Lung microvascular endothelial cell (primary cell): ENCODE measurements around the gene ERICH6B. TPM values are rescaled to one million over a fixed set of nuclear protein-coding genes. Genes with fewer than 3 reads are reported as not detected.
"Not testable (repeated sequence)": the region's sequence is repeated elsewhere in the genome, so short reads cannot be mapped to it uniquely, and the experiment has no call there.

Experiments
- DNase-seq, 2 donors: peaks; one replicate each; pipeline versions ENCODE4 v3.0.0 to v3.0.0-alpha.2; 2010; ENCODE audit warnings: low read depth in 2 of 2
- total RNA-seq: library from RNA; depleted of rRNA; stranded (reverse); fragments of >200 nt; gene quantifications from 2 replicates; pipeline ENCODE4 v1.2.1, GENCODE V29; 2014

ERICH6B gene
- total RNA-seq, result not detected in 2 replicates

DNA sequence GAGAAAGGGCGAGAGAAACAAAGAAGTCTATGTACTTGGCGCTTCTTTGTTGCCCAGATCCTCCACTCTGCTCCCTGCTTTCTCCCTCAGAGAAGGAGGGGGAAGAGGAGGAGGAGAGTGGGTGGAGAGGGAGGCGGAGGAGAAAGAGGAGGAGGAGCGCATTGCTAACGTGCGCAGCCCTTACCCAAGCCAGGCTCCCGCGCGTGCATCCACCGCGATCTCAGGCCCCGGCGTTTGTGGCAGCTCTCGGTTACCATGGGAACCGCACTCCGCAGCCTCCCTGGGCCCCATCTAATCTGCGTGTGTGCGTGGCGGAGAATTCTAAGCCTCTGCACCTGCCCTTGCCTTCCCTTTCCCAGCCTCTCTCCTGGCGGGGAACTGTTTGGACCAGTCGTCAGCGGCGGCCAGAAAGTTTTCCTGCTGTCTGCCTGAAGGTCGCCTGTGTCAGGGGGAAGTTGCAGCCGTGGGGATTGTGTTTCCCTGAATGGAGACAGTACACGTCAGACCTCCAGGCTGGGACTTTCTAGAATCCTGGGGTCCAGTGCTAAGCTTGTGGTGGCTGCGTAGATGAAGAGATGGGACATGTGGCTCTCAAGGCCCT, at the start of gene ERICH6B:
Gene ERICH6B (minus strand): TSS at position 239 of the 601 bp plus-strand sequence. CDS start 18,734 bp downstream, outside the sequence.
- no peak for DNase-seq

DNA sequence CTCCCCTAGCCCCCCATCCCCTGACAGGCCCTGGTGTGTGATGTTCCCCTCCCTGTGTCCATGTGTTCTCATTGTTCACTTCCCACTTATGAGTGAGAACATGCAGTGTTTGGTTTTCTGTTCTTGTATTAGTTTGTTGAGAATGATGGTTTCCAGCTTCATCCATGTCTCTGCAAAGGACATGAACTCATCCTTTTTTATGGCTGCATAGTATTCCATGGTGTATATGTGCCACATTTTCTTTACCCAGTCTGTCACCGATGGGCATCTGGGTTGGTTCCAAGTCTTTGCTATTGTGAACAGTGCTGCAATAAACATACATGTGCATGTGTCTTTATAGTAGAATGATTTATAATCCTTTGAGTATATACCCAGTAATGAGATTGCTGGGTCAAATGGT, 47.4 kb upstream of the ERICH6B start:
- DNase-seq, result not testable (repeated sequence)

- no peak for DNase-seq
Observed at GRCh38 chr13:45662162-45662561, 46.6 kb upstream of the ERICH6B start.

DNA sequence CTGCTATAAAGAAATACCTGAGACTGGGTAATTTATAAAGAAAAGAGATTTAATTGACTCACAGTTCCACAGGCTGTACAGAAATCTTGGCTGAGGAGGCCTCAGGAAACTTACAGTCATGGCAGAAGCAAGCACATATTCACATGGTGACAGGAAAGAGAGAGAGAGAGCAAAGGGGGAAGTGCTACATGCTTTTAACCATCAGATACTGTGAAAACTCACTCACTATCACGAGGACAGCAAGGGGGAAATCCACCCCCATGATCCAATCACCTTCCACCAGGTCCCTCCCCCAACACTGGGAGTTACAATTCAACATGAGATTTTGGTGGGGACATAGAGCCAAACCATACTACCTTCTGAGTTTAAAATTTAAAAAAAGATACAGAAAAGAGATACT, 44.9 kb upstream of the ERICH6B start:
- DNase-seq, result not testable (repeated sequence)

- no peak for DNase-seq
Observed at GRCh38 chr13:45659536-45659935, 44.0 kb upstream of the ERICH6B start.

GRCh38 chr13:45658586-45659235, 43.2 kb upstream of the ERICH6B start:
- no peak for DNase-seq

DNA sequence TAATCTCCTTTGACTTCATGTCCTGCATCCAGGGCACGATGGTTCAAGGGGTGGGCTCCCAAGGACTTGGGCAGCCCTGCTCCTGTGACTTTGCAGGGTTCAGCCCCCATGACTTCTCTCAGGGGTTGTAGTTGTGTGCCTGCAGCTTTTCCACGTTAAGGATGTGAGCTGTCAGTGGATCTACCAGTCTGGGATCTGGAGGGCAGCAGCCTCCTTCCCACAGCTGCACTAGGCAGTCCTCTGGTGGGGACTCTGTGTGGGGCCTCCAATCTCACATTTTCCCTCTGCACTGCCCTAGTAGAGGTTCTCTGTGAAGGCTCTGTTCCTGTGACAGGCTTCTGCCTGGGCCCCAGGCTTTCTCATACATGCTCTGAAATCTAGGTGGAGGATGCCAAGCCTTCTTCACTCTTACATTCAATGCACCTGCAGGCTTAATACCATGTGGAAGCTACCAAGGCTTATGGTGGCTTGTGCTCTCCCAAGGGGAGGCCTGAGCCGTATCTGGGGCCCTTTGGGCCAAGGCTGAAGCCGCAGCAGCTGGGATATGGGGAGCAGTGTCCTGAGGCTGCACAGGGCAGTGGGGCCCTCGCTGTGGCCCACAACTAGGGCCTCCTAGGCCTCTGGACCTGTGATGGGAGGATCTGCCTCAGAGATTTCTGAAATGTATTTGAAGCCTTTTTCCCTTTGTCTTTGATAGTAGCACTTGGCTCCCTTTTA, 39.3 kb upstream of the ERICH6B start:
- DNase-seq, result no peak

- not testable (repeated sequence) for DNase-seq
Observed at GRCh38 chr13:45645263-45645662, 29.7 kb upstream of the ERICH6B start.

GRCh38 chr13:45642159-45642558, 26.6 kb upstream of the ERICH6B start:
- DNase-seq, result not testable (repeated sequence)

DNA sequence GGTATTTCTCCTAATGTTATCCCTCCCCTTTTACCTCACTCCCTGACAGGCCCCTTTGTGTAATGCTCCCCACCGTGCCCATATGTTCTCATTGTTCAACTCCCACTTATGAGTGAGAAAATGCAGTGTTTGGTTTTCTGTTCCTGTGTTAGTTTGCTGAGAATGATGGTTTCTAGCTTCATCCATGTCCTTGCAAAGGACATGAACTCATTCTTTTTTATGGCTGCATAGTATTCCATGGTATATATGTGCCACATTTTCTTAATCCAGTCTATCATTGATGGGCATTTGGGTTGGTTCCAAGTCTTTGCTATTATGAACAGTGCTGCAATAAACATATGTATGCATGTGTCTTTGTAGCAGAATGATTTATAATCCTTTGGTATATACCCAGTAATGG, 19.8 kb upstream of the ERICH6B start:
- DNase-seq, result not testable (repeated sequence)

DNA sequence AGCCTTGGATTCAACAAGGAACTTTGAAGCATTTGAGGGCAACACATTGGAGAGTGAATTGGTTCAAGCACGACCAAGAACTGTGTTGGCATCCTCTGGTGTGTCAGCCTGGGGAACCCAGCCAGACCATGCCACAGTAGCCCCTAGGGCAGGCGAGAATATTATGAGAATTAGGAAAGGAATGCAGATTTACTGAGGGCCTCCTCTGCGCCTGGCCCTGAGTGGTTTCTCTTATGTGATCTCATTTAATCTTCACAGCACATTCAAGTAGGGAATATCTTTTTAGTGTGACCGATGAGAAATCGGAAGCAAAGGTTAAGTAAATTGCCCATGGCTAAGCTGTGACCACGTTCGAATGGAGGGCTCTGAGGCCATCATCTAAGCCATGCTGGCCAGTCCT, 15.3 kb upstream of the ERICH6B start:
- DNase-seq, result no peak

DNA sequence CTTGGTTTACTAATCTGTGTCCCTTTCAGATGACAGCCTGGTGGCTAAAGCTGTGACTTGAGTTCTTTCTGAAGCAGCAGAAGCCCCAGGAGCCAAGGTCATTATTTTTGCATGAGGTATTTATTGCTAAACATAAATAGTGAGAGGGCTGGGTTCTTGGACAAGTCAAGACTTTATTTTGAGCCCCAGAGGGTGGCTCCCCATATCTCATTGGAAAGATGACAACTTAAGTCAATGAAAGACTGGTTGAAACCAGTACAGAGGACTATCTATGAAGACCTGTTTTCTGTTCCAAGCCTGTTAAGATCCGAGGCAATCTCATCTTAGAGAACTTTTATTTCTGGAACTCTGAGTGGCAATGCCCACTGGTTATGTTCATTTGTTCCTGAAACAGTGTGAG, 14.4 kb upstream of the ERICH6B start:
- DNase-seq, result no peak

DNA sequence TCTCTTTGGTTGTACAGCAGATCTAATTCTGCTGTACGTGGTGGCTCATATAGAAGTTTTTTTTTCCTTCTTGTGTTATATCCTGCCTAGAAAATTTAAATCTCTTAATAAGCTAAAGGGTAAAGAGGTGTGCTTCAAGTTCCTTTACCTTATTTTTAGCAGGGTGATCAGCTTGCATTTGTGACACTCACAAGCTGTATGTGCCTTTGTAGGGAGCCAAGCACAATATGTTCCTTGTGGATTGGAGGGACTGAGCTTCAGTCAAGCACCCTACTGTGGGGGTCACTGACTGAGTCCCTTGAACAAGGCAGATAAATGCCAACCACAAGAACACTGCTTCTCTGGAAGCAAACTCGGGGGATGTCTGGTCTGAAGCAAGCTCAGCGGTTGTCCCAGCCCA, 12.6 kb upstream of the ERICH6B start:
- DNase-seq, result no peak

GRCh38 chr13:45627656-45628055, 12.1 kb upstream of the ERICH6B start:
- DNase-seq, result no peak

DNA sequence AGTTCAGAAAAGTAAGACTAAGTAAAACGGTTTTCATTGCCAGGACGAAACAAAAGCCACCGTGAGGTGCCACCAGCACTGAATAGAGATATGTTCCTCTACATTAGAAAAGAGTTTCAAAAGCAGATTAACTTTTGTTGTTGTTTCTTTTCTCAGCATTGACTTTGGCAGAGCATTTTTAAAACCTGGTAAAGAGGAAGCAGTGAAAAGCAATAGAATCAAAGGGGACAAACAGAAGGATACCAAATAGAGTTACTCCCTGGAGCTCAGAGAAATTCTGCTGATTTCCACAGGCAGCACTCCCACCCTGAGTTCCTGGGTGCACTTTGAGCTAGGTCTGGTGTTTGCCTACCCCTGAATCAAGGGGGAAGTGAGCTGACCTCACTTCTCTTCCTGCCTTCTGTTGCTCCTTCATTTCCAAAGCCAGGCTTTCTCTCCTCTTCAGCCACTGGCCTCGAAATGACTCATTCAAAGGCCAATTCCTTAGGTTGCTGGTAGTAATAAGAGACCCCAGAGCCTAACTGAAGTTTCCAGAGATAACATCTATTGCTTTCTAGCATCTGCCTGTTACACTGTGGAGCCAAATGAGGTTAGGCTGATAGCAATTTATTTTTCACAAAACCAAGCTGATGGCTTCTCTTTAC, 11.3 kb upstream of the ERICH6B start:
- DNase-seq, result peak in 1 of 2 donors; percentile 7

GRCh38 chr13:45623516-45624090, 8.1 kb upstream of the ERICH6B start:
- DNase-seq, result peak; percentile 44 to 50

GRCh38 chr13:45621950-45622349, 6.4 kb upstream of the ERICH6B start:
- no peak for DNase-seq

- no peak for DNase-seq
Observed at GRCh38 chr13:45607931-45608330, 7.6 kb downstream of the ERICH6B start.

GRCh38 chr13:45604892-45605291, 10.6 kb downstream of the ERICH6B start:
- no peak for DNase-seq

GRCh38 chr13:45603338-45603737, 12.2 kb downstream of the ERICH6B start:
- no peak for DNase-seq

GRCh38 chr13:45602183-45603170, 13.1 kb downstream of the ERICH6B start:
- DNase-seq, result no peak
